OCI-LY7 (cell line): ENCODE data around the gene TMEM260.

Source experiments
- CTCF ChIP-seq: fragments of 200-600 bp; sonication (generic); conservative IDR thresholded peaks from 2 replicates; pipeline ENCODE4 v1.5.1; 2014; ENCODE audit warnings: mild to moderate bottlenecking, antibody characterized with exemption, low read length, moderate library complexity, mixed read lengths
- EZH2phosphoT487 ChIP-seq: fragments of 200-600 bp; sonication (generic); IDR thresholded peaks from 2 replicates; pipeline ENCODE4 v1.6.1; 2018; ENCODE audit warnings: low read depth, borderline replicate concordance, mild to moderate bottlenecking, mixed run types, antibody characterized with exemption, low read length, moderate library complexity, mixed read lengths

- TF ChIP-seq CTCF, result no peak
- TF ChIP-seq EZH2phosphoT487, result no peak
These were observed 69.8 kb downstream of the TMEM260 start for GRCh38 chr14:56649382-56649781.
